ENCODE measurements around the gene ADAMTS13.
"Not testable (repeated sequence)": the region's sequence is repeated elsewhere in the genome, so short reads cannot be mapped to it uniquely, and the experiment has no call there.

DNA sequence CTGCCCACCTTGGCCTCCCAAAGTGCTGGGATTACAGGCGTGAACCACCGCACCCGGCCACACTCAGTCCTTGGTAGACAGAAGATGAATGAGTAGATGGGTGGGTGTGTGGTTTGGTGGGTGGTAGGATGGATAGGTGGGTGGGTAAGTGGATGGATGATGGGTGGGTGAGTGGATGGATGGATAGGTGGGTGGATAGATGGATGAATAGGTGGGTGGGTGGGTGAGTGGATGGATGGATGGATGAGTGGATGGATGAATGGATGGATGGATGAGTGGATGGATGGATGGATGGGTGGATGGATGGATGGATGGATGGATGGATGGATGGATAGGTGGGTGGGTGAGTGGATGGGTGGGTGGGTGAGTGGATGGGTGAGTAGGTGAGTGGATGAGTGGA lies 29.9 kb upstream of the ADAMTS13 start:
- TF ChIP-seq, protein P1, sequence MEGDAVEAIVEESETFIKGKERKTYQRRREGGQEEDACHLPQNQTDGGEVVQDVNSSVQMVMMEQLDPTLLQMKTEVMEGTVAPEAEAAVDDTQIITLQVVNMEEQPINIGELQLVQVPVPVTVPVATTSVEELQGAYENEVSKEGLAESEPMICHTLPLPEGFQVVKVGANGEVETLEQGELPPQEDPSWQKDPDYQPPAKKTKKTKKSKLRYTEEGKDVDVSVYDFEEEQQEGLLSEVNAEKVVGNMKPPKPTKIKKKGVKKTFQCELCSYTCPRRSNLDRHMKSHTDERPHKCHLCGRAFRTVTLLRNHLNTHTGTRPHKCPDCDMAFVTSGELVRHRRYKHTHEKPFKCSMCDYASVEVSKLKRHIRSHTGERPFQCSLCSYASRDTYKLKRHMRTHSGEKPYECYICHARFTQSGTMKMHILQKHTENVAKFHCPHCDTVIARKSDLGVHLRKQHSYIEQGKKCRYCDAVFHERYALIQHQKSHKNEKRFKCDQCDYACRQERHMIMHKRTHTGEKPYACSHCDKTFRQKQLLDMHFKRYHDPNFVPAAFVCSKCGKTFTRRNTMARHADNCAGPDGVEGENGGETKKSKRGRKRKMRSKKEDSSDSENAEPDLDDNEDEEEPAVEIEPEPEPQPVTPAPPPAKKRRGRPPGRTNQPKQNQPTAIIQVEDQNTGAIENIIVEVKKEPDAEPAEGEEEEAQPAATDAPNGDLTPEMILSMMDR (conservative IDR thresholded peaks at IDR 0.05 in 1 of 2, IDR thresholded peaks at IDR 0.05 in 1 of 2; ENCODE audit: low read depth in 1 of 2, low read length in 2 of 2) = not testable (repeated sequence)
- not testable (repeated sequence) for TF ChIP-seq EZH2 (IDR thresholded peaks at IDR 0.05; ENCODE audit: low read length, missing control alignments)
